NCI-H1694 treated with DMSO at 0.1 percent for 48 hours (cell line): ENCODE data around the gene JAKMIP2.
"Not testable (repeated sequence)": the region's sequence is repeated elsewhere in the genome, so short reads cannot be mapped to it uniquely, and the experiment has no call there.

ENCODE experiments used
- DNase-seq: peaks from one replicate; lab custom pipeline; 2025; lab: John Stamatoyannopoulos, UW

The JAKMIP2 gene

DNA sequence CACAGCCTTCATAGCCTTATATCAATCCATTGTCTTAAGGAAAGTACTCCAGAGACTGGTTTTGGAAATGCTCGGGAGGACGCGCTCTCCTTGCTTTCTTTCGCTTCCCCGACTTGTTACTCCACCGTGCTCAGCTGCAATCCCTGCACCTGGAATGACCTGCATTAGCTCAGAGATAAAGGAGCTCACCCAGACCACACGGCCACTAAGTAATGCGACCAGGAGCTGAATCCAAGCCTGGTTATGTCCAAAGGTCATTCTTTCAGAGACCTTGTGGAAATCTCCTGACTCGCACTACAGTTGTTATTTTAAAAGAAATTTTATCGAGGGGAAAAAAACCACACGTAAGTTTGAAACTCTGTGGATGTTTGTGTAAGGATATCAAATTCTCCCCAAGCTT lies 137.3 kb downstream of the JAKMIP2 start:
- DNase-seq, result no peak

DNA sequence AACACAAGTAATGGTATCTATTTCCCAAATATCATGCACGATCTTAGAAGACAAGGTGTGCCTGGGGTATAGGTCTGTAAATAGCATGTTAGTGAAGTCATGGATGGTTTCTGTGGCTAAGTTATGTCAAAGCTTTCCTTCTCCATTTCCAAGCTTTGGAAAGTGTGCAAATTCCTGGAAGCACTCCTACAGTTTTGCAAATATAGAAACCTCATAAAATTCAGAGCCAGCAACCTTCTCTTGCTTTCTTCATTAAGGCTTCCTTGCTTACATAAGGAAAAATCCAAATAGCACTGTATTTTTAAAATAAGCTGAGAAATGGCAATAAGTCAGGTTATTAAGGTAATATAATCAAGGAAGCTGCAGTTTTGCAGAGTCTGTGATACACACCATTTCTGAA lies 138.1 kb downstream of the JAKMIP2 start:
- no peak for DNase-seq

DNA sequence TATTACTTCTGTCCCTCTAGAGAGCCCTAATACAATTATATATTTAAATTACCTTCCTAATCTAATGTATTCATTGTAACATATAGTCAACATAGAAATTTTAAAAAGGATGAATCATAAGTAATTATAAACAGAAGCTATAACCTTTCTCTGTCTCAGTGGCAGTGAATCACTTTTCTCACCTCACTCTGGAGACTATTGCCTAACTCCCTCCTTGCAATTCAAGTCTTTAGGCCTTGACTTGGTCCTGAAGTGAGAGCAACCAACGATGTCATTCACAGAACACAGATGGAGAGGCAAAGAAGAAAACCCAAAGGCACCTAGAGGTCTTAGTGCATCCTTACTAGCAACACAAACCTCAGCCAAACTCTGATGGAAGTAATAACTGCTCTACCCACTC lies 139.4 kb downstream of the JAKMIP2 start:
- no peak for DNase-seq

DNA sequence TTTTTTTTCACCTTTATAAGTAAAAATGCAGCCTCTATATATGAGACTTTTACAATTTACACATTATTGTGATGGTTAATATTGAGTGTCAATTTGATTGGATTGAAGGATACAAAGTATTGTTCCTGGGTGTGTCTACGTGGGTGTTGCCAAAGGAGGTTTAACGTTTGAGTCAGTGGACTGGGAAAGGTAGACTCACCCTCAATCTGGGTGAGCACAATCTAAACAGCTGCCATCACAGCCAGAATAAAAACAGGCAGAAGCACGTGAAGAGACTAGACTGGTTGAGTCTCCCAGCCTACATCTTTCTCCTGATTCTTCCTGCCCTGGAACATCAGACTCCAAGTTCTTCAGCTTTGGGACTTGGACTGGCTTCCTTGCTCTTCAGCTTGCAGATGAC lies 139.9 kb downstream of the JAKMIP2 start:
- DNase-seq, result no peak

DNA sequence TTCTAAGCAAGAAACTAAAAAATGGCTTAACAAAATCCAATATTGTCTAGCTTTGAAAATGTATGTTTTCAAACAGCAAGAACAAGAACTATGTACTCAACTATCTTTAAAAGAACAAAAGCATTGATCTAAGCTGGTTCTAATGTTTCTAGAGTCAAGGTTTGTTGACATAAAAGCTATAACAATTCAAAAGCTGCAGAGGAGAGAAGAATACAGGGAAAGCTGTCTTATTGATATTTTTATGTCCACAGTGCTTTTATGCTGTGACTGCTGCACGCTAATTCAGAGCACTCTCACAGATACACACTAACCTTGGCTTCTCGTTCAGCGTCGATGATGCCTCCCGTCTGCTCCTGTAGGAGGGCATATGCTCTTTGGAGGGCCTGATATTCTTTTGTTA lies 143.2 kb downstream of the JAKMIP2 start:
- DNase-seq, result no peak

DNA sequence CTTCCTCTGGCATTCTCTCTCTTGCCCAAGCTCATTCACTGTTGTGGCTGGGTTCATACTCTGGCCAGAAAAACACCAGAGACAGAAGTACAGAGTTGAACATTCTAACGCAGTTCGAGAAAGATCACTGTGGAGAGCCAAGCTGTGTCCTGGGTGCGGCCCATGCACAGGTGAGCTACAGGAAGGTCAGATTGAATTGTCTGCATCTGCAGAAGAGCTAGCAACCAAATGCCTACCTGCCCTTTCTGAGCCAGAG lies 145.9 kb downstream of the JAKMIP2 start:
- no peak for DNase-seq

DNA sequence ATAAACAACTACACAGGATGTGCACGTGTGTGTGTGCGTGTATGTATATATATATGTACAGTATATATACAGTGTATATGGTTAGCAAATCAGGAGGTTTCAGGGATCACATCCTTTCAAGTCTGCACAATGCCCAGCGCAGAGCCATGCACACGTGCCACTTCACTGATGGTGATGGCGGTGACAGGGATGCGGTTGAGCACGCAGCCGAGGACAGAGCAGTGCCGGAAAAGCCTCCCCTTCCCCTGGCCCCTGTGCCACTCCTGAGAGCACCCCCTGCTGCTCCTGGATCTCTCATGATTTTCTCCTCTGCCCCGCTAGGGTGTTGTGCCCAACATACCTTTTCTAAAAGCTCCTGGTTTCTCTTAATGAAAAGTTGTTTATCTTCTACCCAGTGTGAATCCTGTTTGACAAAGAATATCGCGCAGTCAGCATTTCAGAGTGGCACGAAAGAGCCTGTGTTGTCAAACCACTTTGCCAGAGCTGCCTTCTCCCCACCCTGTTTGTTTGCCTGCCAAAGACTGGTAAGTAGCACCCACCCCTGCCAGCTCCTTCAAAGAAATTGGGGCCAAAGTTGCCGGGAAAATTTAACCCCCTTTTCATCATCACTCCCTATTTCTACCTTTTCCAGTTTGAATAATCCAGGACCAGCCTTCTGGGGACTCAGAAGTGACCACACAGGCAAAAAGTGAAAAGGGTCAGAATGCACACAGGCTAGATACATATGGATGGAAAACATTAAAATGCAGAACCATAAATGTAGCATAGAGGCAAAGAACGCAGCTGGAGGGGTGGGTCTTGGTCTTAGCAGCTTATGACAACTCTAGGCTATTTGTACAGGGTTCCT lies 146.4 kb downstream of the JAKMIP2 start:
- no peak for DNase-seq

DNA sequence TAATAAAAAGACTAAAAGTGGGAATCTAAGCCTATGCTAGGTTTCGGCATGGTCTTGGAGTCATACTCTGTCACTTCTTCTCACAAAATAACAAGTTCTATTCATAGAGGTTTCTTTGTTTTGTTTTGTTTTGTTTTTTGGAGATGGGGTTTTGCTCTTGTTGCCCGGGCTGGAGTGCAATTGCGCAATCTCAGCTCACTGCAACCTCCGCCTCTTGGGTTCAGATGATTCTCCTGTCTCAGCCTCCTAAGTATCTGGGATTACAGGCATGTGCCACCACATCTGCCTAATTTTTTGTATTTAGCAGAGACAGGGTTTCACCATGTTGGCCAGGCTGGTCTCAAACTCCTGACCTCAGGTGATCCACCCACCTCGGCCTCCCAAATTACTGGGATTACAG lies 147.1 kb downstream of the JAKMIP2 start:
- not testable (repeated sequence) for DNase-seq

DNA sequence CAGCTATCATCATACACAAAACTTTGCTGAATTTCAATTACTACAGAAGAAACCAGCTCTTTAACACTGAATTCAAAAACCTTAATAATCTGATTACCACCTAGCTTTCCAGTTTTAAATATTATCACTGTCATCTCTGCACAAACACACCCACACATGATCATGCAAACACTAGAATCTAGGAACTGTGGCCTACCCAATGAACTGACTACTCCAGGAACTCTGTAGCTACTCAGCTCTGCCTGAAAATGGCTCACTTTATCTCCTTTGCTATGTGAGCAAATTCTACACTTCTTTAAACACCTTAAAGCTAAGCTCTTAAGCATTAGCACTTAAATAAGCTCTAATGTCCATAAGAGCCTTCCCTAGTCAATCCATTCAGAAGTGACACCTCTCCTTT lies 149.4 kb downstream of the JAKMIP2 start:
- DNase-seq, result no peak

DNA sequence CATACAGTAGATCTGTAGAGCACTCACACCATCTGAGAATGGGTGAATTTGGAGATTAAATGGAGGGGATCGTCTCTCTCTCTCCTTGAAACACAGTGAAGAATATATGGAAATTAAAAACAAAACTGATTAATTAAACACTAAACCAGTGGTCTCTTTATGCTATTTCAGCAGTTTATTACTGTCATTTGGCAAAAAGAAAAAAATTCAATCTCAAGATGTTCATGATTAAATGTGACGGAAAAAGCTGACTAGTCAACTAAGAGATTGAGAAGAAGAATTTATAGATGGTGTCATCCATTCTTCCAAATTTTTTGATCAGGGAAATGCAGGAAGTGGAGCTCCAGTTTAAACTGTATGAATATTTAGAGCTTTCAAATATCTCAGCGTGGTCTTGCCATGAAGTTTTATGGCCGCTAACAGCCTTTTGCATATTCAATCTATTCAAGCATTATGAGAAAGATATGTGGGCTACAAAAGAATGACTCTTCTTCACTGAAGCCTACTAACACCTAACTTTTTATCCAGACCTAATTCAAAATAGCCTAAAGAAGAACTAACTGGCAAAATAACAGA lies 151.0 kb downstream of the JAKMIP2 start:
- no peak for DNase-seq

DNA sequence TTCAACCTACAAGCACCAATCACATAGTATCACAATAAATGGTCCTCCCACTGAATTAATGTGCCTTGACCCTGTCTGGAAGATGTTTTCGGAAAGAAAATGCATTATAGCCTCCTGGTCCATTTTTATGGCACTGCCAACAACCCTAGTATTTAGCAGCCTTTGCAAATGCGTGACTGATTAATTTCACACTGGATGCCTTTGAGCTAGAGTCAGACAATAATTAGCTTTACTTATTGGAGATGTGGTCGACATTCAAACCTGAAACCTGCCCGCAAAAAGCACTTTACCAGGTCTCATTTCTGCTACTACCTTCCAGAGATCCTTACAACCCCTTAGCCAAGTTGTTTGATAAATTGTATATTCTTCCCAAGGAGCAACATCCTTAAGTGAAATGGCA lies 153.3 kb downstream of the JAKMIP2 start:
- no peak for DNase-seq

DNA sequence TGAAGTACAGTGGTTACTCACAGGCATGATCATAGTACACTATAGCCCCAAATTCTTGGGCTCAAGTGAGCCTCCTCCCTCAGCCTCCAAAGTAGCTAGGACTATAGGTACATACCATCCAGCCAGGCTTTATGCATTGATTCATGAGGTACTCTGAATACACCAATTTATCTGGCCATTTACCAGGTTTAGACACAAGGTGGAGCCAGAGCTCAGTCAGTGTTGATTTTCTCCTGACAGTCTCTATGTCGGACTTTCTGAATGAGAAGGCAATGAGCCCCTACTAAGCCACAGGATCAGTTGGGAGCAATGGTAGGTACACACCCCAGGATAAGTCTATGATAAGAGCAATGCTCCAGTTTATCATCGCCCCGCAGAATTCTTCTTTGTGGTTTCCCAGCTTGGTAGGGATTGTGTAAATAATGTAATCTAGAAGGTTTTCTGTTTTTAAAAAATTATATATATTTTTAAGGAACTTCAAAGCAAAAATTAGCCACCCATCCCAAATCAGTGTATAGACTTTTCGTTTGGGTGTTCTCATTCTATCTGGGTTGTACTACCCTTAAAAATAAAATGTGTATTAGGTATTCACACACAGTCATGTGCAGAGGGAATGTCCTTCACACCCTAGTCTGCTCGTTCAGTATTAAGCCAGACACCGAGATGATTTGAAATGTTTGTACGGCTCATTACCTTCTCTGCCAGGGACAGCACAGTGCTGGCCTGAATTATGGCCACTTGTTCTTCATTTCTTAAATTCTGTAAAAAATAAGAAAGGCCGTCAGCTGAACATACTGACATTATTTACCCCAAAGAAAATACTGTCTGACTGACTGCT lies 154.3 kb downstream of the JAKMIP2 start:
- DNase-seq, result peak; percentile 73

DNA sequence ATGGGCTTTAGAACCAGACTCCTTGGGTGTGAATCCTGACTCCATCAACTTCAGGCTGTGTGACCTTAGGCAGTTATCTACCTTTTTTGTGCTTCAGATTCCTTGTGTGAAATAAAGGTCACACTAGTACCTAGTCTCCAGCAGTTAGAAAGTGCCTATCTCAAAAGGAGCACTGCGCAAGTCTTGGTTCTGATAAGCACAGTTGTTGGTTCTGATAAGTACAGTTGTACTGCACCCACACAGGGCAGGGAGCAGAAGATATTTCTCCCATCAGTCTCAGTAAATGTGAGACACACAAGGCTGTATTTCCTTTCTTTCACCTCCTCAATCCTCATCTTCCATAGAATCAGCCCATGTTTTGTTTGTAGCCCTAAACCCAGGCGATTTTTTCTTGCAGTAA lies 156.1 kb downstream of the JAKMIP2 start:
- DNase-seq, result no peak

DNA sequence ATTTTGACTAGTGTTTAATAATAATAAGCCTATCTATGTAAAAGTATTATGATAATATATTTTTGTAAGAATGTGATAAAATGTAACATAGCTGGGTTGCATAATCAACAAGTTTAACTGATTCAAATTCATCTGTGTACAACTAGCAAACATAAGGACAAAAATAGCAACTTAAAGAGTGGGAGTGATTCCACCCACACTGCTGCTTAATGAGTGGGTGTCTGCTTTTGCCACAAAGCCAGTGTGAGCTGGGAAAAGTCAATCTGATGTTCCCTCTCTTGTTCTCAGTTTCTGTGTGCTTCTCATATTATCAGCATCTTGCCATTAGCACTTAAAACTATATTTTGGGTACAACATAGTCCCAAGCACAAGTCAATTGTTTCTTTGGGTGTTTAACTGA lies 161.5 kb downstream of the JAKMIP2 start:
- DNase-seq, result no peak

DNA sequence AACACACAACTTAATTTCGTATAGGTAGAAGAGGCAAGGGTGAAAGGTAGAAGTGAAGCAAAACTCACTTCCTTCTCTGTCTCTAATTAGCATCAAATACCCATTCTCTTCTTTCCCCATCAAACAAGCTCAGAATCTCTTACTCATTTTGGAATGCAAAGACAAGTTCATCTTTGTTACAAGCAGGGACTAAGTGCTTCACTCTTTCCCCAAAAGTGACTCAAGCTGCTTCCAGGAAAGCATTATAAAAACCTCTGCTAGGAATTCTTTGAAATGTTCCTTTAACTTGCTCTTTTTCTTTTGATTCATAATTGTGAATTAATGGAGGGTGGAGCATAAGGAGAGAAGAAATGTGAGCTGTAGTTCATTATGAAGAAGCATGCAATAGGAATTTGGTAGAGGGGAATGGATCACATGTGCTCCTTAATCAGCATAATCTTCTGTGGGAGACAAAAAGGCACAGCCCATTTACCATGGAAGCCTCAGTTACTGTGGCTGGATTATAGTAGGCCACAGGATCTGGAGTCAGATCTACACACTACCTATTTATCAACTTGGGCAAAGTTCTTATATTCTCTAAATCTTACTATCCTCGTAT lies 163.1 kb downstream of the JAKMIP2 start:
- DNase-seq, result no peak

DNA sequence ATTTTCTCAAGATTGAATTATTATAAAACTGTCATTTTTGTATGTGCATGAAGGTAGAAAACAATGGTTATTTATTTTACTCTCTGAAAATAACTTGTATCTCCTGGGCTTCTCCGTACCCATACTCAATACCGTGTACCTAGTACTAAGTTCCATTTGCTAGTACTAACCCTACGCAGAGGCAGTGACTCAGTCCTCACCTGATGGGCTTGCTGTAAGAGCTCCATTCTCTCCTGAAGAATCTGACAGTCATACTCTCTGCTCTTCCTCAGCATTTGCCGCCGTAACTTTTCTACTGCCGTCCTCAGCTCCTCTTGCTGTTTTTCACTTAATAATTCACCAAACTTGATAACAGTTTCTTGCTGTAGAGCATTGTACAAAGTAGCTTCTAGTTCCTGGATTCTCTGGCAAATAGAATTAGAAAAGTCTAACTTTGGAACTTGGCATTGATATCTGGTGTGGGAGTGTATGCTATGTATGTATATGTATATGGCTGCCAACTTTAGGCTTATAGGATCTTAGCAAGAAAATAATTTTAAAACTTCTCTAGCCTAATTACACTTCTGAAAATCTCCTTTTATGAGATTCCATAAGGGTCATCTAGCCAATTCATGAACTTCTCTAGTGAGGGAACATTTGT lies 164.7 kb downstream of the JAKMIP2 start:
- no peak for DNase-seq

DNA sequence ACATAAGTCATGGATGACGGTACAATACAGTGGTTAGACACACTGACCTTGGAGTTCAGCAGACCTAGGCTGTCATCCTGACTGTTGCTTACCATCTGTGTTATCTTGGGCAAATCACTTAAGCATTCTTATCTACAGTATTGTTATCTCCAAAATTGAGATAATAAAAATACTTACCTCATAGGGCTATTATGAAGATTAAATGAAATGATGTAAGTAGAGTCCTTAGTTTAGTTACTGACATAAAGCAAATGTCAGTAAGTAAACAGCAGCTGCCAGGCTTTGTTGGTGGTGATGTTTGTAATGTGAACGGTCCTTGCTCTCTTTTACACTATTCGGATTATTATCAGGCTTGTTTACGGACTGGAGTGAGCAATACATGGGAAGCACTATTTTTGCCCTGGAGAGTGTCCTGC lies 165.3 kb downstream of the JAKMIP2 start:
- DNase-seq, result no peak

DNA sequence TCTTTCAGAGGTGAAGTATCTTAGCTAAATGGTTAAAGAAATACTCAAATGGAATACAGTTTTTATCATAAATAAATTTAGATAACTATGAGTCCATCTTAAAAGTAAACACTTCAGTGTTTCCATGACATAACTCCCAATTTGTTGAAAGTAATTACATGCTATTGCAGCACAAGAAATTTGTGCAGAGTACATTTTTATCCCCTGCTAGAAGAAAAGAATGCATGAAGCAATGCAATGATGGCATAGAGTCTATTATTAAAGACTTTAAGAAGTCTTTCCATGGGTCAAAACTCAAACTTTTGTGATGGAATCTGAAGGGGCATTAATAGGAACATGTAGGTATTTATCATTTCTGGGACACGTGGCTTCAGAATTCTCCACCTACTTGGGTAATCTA lies 166.1 kb downstream of the JAKMIP2 start:
- DNase-seq, result no peak

DNA sequence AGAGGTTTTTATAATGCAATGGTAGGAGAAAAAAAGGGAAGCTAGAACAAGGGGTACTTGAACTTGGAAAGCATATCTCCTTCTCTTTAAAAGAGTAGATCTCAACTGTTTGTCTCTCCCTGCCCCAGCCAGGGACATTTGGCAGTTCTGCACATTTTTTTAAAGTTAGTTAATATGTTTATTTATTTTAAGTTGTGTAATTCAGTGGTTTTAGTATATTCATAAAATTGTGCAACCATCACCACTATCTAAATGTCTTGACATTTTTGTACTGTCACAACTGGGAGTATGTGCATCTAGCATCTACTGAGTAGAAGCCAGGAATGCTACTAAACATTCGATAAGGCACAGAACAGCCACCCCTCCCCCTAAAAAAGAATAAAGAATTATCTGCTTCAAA lies 169.2 kb downstream of the JAKMIP2 start:
- DNase-seq, result no peak

DNA sequence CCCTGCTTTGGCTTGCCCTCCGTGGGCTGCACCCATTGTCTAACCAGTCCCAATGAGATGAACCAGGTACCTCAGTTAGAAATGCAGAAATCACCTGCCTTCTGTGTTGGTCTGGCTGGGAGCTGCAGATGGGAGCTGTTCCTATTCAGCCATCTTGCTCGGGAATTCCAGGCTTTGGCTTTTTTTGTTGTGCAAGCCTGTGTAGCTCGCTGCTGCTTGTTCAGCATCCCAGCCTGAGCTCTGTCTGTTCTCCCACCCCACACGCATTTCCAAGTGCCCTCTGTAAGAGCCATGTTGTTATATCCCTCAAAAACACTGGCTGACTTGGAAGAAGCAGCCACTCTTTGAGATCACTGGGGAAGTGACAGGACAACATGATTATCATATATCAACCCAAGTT lies 171.0 kb downstream of the JAKMIP2 start:
- no peak for DNase-seq

DNA sequence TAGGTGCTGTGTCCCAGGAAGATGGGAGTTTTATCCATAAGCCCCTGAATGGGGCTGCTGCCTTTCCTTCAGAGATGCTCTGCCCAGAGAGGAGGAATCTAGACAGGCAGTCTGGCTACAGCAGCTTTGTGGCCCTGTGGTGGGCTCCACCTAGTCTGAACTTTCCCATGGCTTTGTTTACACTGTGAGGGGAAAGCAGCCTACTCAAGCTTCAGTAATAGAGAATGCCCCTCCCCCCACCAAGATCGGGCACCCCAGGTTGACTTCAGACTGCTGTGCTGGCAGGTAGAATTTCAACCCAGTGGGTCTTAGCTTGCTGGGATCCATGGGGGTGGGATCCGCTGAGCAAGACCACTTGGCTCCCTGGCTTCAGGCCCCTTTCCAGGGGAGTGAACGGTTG lies 171.7 kb downstream of the JAKMIP2 start:
- DNase-seq, result no peak

DNA sequence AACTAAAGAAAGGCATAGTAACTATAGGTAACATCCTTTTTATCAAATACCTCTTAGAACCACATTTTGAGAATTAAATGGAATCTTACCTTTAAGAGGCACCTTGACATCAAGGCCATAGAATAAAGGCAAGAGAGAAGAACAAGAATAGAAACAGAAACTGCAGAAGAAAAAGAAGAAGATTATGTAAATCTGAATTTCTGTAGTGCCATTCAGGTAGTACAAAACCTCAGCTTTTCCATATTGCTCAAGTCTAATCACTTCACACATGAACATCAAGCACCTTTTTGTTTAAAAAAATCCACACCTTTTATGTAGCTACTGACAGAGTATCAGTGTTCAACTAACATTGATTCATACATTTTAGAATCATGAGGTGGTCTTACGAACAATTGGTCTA lies 180.9 kb downstream of the JAKMIP2 start:
- DNase-seq, result no peak
